HG03025 (cell line): Measurements from ENCODE around the gene NDUFB3.
A peak's percentile ranks its signal among the peaks of the same experiment; 100 is the strongest.
"Not testable (repeated sequence)": the region's sequence is repeated elsewhere in the genome, so short reads cannot be mapped to it uniquely, and the experiment has no call there.

Source experiments
- ATAC-seq: cut with Tn5 transposase; IDR thresholded peaks from one replicate; pipeline ENCODE4 v1.9.1; 2021; ENCODE audit warnings: mild to moderate bottlenecking, moderate library complexity; ENCODE audit not compliant: unreplicated experiment, low FRiP score

NDUFB3 gene

DNA sequence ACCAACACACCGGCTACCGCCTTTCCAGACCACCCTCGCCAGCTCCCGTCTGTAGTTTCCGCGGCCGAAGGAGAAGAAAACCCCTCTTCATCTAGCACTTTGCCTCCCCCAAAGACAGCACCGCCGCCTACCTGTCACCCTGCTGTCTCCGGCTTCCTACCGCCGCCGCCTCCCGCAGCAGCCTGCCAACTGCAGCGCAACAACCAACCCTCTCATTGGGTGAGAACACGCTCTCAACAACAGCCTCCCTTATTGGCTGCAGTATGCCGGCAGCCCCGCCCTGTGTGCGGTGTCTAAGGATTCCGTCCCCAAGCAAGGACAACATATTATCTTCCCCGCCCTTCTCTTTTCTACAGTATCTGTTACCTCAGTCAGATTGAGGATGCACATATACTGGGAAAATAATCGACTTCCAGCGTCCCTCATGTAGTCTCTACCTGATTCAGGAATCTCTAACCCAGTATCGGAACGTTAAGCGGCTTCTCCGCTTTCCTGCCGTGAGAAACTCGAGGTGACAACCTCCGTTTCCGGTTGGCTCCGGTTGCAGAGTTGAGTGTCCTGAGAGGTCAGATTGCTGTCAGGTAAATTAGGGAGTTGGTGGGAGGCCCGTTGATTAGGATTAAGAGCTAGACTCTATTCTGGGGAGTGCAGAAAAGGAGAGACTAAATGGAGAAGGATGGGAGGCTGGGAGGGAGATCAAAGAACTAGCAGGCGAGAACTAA, at the start of gene NDUFB3, which contains the start of gene HYCC2:
Gene NDUFB3 (plus strand): TSS at position 523 of the 722 bp plus-strand sequence. CDS start 6,882 bp downstream, outside the sequence.
Gene HYCC2 (minus strand): TSS at position 193 of the 722 bp plus-strand sequence. CDS start 47,662 bp downstream, outside the sequence.
- peak; percentile 96 for ATAC-seq

DNA sequence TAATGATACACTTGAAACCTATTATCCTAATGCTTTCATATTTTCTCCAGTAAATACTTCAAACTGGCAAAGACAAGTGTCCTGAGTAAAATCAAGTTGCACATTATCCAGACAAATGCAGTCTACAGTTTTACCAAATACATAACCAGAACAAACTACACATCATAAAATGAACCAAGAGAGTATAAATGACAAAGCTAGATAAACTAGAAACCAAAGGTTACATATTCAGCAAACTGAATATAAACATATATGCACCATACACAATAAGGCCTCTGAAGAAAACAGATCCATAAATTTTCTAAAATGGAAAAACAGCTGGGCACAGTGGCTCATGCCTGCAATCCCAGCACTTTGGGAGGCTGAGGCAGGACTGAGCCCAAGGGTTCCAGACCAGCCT, 47.3 kb upstream of the NDUFB3 start:
- ATAC-seq = no peak

DNA sequence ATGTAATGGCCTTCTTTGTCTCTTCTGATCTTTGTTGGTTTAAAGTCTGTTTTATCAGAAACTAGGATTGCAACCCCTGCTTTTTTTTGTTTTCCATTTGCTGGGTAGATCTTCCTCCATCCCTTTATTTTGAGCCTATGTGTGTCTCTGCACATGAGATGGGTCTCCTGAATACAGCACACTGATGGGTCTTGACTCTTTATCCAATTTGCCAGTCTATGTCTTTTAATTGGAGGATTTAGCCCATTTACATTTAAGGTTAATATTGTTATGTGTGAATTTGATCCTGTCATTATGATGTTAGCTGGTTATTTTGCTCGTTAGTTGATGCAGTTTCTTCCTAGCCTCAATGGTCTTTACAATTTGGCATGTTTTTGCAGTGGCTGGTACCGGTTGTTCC, 37.4 kb upstream of the NDUFB3 start:
- ATAC-seq = not testable (repeated sequence)

DNA sequence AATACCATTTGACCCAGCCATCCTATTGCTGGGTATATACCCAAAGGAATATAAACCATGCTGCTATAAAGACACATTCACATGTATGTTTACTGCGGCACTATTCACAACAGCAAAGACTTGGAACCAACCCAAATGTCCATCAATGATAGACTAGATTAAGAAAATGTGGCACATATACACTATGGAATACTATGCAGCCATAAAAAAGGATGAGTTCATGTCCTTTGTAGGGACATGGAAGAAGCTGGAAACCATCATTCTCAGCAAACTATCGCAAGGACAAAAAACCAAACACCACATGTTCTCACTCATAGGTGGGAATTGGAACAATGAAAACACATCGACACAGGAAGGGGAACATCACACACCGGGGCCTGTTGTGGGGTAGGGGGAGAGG, 33.4 kb upstream of the NDUFB3 start:
- ATAC-seq = not testable (repeated sequence)

DNA sequence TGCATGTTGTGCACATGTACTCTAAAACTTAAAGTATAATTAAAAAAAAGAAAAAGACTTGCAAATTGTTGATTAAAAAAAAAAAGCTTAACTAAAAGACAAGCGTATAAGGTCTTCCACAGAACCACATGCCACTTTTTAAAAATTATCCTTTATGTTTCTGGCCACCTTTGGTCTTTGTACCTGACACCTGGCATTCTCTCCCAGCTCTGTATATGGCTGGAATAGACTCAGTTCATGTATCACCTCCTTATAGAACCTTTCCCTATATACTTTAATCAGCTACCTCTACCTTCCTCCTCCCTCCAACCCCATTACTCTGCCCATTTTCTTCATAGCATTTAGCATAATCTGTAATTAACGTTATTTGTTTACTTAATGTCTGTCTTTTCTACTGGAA, 32.9 kb upstream of the NDUFB3 start:
- ATAC-seq = no peak

DNA sequence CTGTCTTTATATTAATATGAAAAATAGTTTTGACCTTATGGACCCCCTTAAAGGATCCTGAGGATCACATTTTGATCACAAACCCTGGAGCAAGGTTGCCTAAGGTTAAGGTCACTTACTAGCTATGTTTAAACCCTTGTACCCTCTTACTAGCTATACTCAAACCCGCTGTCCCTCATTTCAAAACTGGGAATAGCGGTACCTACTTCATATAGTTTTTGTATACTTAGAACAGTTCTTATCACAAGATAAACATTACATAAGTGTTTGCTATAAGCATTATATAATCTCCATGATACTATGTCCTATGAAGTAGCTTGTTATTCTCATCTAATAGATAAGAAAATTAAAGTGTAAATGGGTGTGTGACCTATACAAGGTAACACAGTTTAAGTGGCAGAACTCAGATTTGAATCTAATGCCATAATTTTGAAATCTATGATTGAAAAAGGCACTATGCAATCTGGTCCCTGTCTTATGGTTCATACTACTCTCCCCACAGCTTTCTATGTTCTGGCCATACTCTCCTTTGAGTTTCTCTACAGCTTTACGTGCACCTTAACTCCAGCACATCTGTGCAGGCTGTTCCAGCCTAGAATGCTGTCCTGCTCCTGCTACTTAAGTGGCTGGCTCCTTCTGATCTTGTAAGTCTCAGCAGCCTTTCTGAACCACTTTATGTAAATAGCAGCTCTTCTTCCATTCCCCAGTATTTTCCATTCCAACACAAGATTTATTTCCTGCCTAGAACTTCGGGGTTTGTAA, 30.8 kb upstream of the NDUFB3 start:
- no peak for ATAC-seq

DNA sequence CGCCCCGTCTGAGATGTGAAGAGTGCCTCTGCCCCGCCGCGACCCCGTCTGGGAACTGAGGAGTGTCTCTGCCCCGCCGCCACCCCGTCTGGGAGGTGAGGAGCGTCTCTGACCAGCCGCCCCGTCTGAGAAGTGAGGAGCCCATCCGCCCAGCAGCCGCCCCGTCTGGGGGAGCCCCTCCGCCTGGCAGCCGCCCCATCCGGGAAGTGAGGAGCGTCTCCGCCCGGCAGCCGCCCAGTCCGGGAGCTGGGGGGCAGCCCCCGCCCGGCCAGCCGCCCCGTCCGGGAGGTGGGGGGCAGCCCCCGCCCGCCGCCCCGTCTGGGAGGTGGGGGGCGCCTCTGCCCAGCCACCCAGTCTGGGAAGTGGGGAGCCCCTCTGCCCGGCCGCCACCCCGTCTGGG, 29.4 kb upstream of the NDUFB3 start:
- ATAC-seq = not testable (repeated sequence)

DNA sequence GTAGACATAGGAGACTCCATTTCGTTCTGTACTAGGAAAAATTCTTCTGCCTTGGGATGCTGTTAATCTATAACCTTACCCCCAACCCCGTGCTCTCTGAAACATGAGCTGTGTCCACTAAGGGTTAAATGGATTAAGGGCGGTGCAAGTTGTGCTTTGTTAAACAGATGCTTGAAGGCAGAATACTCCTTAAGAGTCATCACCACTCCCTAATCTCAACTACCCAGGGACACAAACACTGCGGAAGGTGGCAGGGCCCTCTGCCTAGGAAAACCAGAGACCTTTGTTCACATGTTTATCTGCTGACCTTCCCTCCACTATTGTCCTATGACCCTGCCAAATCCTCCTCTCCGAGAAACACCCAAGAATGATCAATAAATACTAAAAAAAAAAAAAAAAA, 28.8 kb upstream of the NDUFB3 start:
- ATAC-seq = not testable (repeated sequence)

DNA sequence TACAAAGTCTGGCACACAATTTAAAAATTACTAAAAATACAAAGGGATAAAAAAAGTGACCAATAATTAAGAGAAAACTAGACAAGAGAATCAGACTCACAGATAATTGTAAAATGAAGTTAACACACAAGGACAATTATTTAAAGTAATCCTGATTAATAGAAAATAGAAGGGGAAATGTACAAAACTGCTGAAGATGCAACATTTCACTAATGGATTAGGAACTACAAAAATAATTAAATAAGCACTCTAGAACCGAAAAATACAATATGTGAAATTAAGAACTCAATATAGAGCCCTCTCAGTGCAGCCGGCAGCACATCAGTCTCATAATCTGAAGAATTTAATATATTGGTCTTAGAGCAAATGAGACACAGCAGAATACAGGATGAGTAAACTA, 24.9 kb upstream of the NDUFB3 start:
- no peak for ATAC-seq

DNA sequence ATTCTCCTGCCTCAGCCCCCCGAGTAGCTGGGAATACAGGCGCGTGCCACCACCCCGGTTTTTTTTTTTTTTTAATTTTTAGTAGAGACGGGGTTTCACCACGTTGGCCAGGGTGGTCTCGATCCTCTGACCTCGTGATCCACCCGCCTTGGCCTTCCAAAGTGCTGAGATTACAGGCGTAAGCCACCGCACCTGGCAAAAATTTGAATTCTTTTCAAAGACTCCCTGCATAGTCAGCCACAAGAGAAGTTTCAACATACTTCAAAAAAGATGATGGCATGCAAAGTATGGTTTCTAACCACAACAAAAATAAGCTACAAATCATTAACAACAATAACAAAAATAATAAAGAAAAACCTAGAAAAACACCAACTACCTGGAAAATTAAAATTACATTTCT, 22.3 kb upstream of the NDUFB3 start:
- ATAC-seq = no peak

DNA sequence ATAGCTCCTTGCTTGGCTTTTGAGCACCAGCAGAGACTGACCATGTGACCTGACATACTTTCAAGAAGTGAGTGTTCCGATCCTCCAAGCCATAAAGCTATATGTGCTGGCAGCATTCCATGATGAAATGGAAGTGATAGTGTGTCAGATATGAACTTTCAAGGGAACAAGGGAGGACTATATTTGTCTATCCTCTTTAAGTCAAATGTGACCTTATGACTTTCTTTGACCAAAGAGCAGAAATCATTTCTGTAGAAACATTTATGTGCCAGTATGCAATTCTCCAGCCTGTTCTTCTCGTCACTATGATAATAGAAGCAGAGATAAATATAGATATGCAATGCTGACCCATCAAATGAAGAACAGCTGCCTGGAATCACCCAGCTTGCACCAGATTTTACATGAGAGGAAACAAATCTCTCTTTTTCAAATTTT, 14.7 kb upstream of the NDUFB3 start:
- ATAC-seq = no peak

DNA sequence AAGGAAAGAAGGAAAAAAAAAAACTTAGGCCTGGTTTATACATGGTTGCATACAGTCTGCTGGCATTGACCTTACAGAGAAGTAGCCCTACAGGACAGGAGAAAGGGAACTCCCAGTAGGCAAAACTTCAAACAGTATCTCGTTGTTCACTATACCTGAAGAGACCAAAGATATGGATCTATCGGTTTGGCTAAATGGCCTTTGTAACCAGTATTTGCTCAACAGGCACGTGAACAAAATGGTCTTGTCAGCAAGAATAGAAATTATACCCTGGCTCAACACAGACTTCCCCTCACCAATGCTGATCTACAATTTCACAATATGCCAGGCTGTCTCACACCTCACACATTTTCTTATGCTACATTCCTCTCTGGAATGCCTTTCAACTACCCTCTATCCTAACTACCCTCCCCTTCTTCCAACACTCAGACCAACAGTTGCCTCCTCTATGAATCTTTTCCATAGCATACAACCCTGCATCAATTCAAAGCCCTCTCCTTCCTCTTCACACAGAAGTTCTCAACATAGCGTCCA, 14.0 kb upstream of the NDUFB3 start:
- ATAC-seq = no peak

DNA sequence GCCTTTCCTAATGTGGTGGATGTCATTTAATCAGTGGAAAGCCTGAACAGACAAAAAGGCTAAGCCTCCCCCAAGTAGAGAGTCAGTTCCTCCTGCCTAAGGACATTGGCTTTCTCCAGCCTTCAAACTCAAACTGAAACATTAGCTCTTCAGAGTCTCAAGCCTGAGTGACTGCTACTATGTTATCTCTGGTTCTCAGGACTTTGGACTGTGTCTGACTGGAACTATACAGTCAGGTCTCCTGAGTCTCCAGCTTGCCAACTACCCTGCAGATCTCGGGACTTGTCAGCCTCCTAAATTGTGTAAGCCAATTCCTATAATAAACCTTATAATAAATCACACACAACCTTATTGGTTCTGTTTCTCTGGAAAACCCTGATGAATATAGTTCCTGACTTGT, 12.9 kb upstream of the NDUFB3 start:
- ATAC-seq = no peak

DNA sequence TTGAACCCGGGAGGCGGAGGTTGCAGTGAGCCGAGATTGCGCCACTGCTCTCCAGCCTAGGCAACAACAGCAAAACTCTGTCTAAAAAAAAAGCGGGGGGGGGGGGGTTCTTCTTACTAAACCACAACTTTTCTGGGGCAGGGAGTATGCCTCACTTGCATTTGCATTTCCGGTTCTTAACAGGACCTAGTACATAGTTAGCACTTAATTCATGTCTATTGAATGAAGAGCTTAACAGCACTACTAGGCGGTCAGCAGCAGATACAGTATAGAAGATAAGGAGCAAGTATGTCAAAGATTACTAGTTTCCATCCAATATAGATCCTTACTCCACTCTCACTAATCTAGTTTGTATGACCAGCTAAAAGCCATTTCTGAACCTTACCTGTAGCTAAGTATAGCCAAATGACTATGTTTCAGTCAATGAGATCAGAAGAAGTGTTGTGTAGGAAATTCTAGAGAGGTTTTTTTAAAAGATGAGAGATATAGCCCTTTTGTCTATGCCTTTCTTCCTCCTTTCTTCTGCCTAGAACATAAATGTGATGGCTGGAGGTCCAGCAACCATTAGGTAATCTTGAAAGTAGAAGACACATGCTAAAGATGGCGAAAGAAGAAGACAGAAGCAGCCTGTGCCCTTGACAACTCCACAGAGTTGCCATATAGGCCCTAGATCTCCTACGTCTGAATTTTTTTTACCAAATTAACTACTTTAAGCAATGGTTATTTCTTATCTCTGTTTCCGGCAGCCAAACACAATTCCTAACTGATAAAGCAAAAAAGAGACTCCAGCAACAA, 11.6 kb upstream of the NDUFB3 start:
- no peak for ATAC-seq

DNA sequence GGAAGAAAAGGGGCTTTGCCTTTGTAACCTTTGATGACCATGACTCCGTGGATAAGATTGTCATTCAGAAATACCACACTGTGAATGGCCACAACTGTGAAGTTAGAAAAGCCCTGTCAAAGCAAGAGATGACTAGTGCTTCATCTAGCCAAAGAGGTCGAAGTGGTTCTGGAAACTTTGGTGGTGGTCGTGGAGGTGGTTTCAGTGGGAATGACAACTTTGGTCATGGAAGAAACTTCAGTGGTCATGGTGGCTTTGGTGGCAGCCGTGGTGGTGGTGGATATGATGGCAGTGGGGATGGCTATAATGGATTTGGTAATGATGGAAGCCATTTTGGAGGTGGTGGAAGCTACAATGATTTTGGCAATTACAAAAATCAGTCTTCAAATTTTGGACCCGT, 8.3 kb upstream of the NDUFB3 start:
- ATAC-seq = not testable (repeated sequence)

DNA sequence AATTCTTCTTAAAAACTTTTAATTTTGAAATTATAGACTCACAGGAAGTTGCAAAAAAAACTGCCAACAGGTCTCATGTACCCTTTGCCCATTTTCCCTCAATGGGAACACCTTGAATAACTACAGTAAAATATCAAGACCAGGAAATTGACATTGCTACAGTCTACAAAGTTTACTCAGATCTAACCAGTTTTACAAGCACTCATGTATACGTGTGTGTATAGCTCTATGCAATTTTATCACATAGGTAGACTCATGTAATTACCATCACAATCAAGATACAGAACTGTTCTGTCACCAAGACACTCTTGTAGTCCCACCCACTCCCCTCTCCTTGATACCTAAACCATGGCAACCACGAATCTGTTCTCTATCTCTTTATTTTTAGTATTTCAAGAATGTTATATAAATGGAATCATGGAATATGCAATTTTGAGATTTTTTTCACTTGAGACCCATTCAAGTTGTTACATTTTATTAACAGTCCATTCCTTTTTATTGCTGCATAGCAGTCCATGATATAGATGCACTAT, 6.9 kb upstream of the NDUFB3 start:
- no peak for ATAC-seq

DNA sequence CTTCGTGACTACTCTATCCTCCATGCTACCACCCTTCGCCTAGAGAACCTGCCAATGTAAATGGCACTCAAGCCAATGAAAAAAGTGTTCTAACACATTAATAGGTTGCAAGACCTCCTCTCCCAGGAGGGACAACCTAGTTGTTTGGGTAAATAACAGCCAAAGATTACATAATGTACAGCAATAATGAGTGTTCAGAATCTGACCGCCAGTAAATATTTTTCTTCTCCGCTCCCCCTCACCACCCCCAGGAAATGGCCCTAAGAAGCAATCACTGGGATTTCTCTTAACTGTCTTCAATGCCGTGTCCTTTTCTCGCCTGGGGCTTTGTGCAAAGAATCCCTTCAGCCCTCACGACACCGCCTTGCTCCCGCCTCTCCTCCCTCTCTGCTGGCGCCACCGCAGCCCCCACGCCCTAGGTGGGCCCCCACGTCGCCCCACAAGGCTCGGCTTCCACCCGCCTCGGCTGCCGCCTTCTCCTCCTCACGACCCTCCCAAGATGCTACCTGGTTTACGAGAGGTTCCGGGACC, 788 bp upstream of the NDUFB3 start:
- ATAC-seq = peak; percentile 25

DNA sequence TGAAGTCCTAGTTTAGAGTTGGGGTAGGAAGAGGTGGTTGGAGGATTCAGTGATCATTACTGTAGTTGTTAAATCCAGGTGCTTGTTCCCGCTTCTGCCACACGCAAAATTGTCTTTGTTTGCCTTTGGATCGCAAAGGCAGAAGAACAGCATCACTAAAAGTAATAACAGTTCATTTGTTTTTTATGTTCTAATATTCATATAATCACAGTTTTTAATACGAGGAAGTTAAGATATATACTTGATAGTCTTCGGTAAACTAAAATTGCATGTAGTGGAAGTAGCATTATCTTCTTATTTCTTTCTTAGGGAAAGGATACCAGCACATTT, 365 bp downstream of the NDUFB3 start:
- ATAC-seq = peak; percentile 10

DNA sequence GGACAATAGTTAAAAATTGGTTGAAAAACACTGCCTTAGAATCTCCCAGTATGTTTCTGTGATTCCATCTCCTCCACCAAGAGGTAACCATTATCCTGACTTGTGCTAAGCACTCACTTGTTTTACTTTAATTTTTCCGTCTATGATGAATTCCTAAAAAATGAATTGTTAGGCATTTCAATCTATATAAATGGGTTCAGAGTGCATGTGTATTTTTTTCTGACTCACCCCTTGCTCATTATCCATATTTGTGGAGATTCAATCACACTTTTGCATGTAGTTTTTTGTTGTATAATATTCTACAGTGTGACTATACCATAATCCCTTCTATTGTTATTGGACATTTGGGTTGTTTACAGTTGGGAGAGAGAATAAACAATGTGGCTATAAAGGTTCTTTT, 1.3 kb downstream of the NDUFB3 start:
- no peak for ATAC-seq

DNA sequence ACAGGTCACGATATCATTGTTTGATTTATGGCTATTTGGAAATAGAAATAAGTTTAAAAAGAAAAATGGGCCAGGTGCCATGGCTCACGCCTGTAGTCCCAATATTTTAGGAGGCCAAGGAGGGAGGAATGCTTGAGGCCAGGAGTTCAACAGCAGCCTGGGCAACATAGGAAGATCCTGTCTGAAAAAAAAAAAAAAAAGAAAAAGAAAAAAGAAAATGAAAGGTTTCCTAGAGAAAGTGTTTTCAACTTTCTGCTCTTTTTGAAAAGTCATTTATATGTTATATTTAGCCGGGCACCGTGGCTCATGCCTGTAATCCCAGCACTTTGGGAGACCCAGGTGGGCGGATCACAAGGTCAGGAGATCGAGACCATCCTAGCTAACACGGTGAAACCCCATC, 3.2 kb downstream of the NDUFB3 start:
- no peak for ATAC-seq
